OCI-LY3 (cell line): Measurements from ENCODE around the gene FAM107B.
A peak's percentile ranks its signal among the peaks of the same experiment; 100 is the strongest.

Experiments used
- H2AFZ ChIP-seq: fragments of 200-600, 300-600 bp; shearing (Covaris generic); 2 replicates; pipeline ENCODE4 v1.6.0; 2014; ENCODE audit warnings: antibody characterized with exemption, low read depth, low read length
- H3K27ac ChIP-seq: fragments of 200-600, 300-600 bp; sonication (generic); 2 replicates; pipeline ENCODE4 v1.5.1; 2014; ENCODE audit warnings: mild to moderate bottlenecking, low read length, moderate library complexity, mixed read lengths
- H3K27me3 ChIP-seq: fragments of 200-600, 300-600 bp; sonication (generic); 2 replicates; pipeline ENCODE4 v1.6.1; 2014; ENCODE audit warnings: low read depth, low read length, mixed read lengths
- H3K36me3 ChIP-seq: fragments of 200-600, 300-600 bp; sonication (generic); replicated peaks from 2 replicates; pipeline ENCODE3; 2014; ENCODE audit warnings: low read depth, low read length, mixed read lengths
- H3K4me1 ChIP-seq: fragments of 300-600, 200-600 bp; sonication (generic); 2 replicates; pipeline ENCODE4 v1.6.1; 2014; ENCODE audit warnings: low read length, mixed read lengths
- H3K4me2 ChIP-seq: fragments of 200-600, 300-600 bp; sonication (generic); 2 replicates; pipeline ENCODE4 v1.6.1; 2014; ENCODE audit warnings: low read length, mixed read lengths
- H3K4me3 ChIP-seq: fragments of 300-600, 200-600 bp; sonication (generic); 2 replicates; pipeline ENCODE4 v1.5.1; 2014; ENCODE audit warnings: antibody characterized with exemption, mild to moderate bottlenecking, low read length, moderate library complexity
- H3K79me2 ChIP-seq: fragments of 300-600, 200-600 bp; shearing (Covaris generic); 2 replicates; pipeline ENCODE4 v1.6.1; 2014; ENCODE audit warnings: mild to moderate bottlenecking, low read length, mixed read lengths
- H3K9ac ChIP-seq: fragments of 300-600, 200-600 bp; shearing (Covaris generic); 2 replicates; pipeline ENCODE4 v1.6.0; 2014; ENCODE audit warnings: mild to moderate bottlenecking, low read length, moderate library complexity
- H3K9me3 ChIP-seq: fragments of 200-600, 300-600 bp; shearing (Covaris generic); 2 replicates; pipeline ENCODE4 v1.6.1; 2014; ENCODE audit warnings: low read length, mixed read lengths; ENCODE audit not compliant: insufficient read depth
- H4K20me1 ChIP-seq: fragments of 200-600, 300-600 bp; sonication (generic); 2 replicates; pipeline ENCODE4 v1.6.1; 2016; ENCODE audit warnings: low read length, mixed read lengths; ENCODE audit not compliant: insufficient read depth
- CTCF ChIP-seq: fragments of 200-600, 300-600 bp; sonication (generic); IDR thresholded peaks from 2 replicates; pipeline ENCODE4 v1.5.1; 2014; ENCODE audit warnings: antibody characterized with exemption, low read length, low read depth
- EZH2phosphoT487 ChIP-seq: fragments of 200-600 bp; shearing (Covaris generic); IDR thresholded peaks from 2 replicates; pipeline ENCODE4 v1.6.1; 2018; ENCODE audit warnings: antibody characterized with exemption, mixed run types, low read depth

FAM107B gene

GRCh38 chr10:14812271-14812670 lies 37.6 kb upstream of the FAM107B start:
- Histone ChIP-seq H3K4me3 (no peak overlapping the region), H3K36me3 (no peaks in the 10 kb centered on the region), H3K9me3 (no peaks in the 10 kb centered on the region), H3K27ac (no peak overlapping the region), H3K27me3 (no peaks in the 10 kb centered on the region), H4K20me1 (no peaks in the 10 kb centered on the region), H3K4me2 (no peak overlapping the region), H3K79me2 (no peaks in the 10 kb centered on the region), H3K9ac (no peak overlapping the region), H3K4me1 (no peaks in the 10 kb centered on the region), H2AFZ (no peak overlapping the region)
- TF ChIP-seq CTCF (no peak), EZH2phosphoT487 (no peak)

GRCh38 chr10:14810969-14811953 lies 36.6 kb upstream of the FAM107B start:
- H3K79me2 ChIP-seq, result no peaks in the 10 kb centered on the region
- no peak overlapping the region for H3K27ac ChIP-seq
- H3K27me3 ChIP-seq, result no peaks in the 10 kb centered on the region
- no peaks in the 10 kb centered on the region for H3K9me3 ChIP-seq
- H4K20me1 ChIP-seq, result no peaks in the 10 kb centered on the region
- H3K4me2 ChIP-seq, result no peak overlapping the region
- H3K4me3 ChIP-seq, result no peak overlapping the region
- TF ChIP-seq CTCF, result peak; percentile 33; the same call in 1 of the 2 replicates
- no peak for TF ChIP-seq EZH2phosphoT487
- H3K9ac ChIP-seq, result no peak overlapping the region
- no peak overlapping the region for H2AFZ ChIP-seq
- H3K36me3 ChIP-seq, result no peaks in the 10 kb centered on the region
- no peaks in the 10 kb centered on the region for H3K4me1 ChIP-seq

- no peak overlapping the region for H3K4me3 ChIP-seq
- no peak overlapping the region for H3K9ac ChIP-seq
- TF ChIP-seq EZH2phosphoT487, result no peak
Observed at GRCh38 chr10:14806318-14806717, 31.6 kb upstream of the FAM107B start.

GRCh38 chr10:14803827-14804226 lies 29.1 kb upstream of the FAM107B start:
- Histone ChIP-seq H4K20me1 (no peaks in the 10 kb centered on the region), H3K79me2 (no peaks in the 10 kb centered on the region), H3K27ac (no peak overlapping the region), H3K4me2 (no peak overlapping the region), H3K9me3 (no peaks in the 10 kb centered on the region), H3K9ac (no peak overlapping the region), H3K36me3 (no peaks in the 10 kb centered on the region), H3K27me3 (no peaks in the 10 kb centered on the region), H3K4me1 (peaks cover 13% of the 10 kb centered on the region), H3K4me3 (no peak overlapping the region), H2AFZ (no peak overlapping the region)
- TF ChIP-seq CTCF (no peak), EZH2phosphoT487 (no peak)

More at GRCh38 chr10:14806318-14806717, 31.6 kb upstream of the FAM107B start:
- no peak overlapping the region for H2AFZ ChIP-seq
- no peaks in the 10 kb centered on the region for H3K9me3 ChIP-seq
- no peak overlapping the region for H3K27ac ChIP-seq
- no peak overlapping the region for H3K4me2 ChIP-seq
- H4K20me1 ChIP-seq, result no peaks in the 10 kb centered on the region
- no peaks in the 10 kb centered on the region for H3K79me2 ChIP-seq
- no peaks in the 10 kb centered on the region for H3K36me3 ChIP-seq
- H3K4me1 ChIP-seq, result no peaks in the 10 kb centered on the region
- no peaks in the 10 kb centered on the region for H3K27me3 ChIP-seq
